Measurements from ENCODE around the gene KRTAP5-7.
"Not testable (repeated sequence)": the region's sequence is repeated elsewhere in the genome, so short reads cannot be mapped to it uniquely, and the experiment has no call there.

KRTAP5-7 gene

GRCh38 chr11:71532036-71532610 is 5.1 kb downstream of the KRTAP5-7 start:
- DNase-seq (ENCODE audit: low spot score) = no peak

GRCh38 chr11:71534711-71535608 is 7.9 kb downstream of the KRTAP5-7 start:
- not testable (repeated sequence) for DNase-seq (ENCODE audit: low spot score)

GRCh38 chr11:71535825-71536224 is 8.8 kb downstream of the KRTAP5-7 start:
- DNase-seq (ENCODE audit: low spot score) = no peak

DNA sequence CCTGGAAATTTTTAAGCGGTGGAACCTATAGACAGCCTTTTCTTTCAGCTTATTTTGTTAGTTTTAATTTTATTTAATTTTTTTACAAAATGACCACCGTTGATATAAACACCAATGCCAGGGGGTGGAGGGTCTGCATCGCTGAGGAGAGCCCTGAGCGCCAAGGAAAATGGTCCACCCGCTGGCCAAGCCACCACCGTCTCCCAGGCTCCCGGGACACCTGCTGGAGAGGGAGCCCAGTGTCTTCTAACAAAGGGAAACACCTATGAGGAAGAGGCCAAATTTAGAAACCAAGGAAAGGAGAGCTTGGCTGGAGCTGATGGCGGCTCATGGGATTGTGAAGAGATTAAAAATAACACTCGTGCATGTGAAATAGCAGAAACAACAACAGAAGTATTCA is 10.5 kb downstream of the KRTAP5-7 start:
- no peak for DNase-seq (ENCODE audit: low spot score)

DNA sequence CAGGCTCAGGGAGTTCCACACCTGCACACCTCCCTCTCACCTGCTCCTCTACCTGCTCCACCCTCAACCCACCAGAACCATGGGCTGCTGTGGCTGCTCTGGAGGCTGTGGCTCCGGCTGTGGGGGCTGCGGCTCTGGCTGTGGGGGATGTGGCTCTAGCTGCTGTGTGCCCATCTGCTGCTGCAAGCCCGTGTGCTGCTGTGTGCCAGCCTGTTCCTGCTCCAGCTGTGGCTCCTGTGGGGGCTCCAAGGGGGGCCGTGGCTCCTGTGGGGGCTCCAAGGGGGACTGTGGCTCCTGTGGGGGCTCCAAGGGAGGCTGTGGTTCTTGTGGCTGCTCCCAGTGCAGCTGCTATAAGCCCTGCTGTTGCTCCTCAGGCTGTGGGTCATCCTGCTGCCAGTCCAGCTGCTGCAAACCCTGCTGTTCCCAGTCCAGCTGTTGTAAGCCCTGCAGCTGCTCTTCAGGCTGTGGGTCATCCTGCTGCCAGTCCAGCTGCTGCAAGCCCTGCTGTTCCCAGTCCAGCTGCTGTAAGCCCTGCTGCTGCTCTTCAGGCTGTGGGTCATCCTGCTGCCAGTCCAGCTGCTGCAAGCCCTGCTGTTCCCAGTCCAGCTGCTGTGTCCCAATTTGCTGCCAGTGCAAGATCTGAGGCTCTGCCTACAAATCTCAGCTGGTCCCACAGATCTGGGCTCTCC is 11.1 kb downstream of the KRTAP5-7 start, which contains the start of gene KRTAP5-8:
Gene KRTAP5-8, plus strand, starts transcription at position 49 of the 689 bp plus-strand sequence. Its CDS starts 31 bp downstream, at position 80.
- DNase-seq (ENCODE audit: low spot score) = not testable (repeated sequence)

DNA sequence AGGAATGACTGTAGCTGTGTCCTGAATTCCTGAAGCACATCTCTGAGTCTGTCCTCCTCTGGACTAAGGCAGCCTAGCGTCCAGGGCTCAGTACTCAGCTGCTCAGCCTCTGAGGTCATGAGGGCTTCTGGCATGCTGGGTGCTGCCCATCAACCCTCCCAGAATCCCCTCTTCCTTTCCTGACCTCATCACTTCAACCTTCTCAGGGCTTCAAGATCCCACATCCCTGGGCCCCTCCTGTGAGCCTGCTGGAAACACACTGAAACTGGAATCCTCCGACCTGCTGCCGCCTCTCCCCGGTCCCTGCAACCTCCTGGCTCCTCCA is 11.6 kb downstream of the KRTAP5-7 start:
- no peak for DNase-seq (ENCODE audit: low spot score)

DNA sequence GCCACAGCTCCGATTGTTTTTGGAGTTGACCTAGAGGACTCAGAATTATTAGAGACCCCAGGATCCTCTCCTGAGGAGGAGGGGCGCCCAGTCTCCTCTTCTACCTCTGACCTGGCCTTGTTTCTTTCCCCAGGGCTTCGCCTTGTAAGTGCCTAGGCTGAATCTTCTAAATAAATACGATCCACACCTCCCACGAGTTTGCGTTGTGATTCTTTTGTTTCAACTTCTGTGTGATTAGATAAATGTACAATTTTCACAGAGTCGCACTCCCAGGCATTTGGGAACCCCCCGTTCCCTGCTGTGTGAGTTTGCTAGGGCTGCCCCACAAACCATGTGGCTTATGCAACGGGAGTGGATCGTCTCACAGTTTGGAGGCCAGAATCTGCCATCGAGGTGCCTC is 11.9 kb downstream of the KRTAP5-7 start:
- no peak for DNase-seq (ENCODE audit: low spot score)

DNA sequence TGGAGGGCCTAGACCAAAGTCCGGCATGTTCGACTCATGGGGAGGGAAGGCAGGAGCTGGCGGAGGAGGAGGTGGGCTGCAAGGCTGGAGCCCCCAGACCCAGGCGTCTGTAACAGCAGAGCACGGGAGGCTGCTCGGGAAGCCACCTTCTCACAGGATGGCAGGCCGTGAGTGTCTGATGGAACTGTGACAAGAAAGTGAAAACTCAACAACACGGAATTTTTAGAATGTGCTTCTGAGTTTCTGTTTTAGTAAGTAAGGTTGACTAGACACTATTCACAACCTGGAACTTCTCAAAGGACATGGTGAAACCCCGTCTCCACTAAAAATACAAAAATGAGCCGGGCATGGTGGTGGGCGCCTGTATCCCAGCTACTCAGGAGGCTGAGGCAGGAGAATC is 12.9 kb downstream of the KRTAP5-7 start:
- not testable (repeated sequence) for DNase-seq (ENCODE audit: low spot score)

DNA sequence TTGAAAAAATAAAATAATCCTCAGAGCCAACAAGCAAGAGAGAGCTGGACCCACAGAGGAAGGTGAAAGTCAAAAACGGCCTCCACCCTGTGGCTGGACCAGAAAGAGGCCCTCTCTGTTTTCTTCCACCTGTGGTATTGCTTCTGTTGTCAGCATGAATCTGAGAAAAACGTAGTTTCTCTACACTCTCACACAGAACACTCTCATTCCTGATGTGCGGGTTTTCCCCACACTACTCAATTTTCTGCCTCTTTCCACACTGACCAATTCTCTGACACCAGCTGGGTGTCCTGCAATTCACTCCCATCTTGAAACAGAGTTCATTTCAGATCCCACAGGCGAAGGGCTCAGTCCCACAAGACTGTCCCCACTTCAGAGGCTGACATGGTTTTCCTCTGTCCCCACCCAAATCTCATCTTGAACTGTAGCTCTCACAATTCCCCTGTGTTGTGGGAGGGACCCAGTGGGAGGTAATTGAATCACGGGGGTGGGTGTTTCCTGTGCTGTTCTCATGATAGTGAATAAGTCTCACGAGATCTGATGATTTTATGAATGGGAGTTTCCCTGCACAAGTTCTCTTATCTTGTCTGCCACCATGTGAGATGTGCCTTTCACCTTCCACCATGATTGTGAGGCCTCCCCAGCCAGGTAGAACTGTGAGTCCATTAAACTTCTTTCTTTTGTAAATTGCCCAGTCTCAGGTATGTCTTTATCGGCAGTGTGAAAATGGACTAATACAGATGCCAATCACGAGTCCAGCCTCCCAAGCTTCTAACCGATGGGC is 13.6 kb downstream of the KRTAP5-7 start:
- DNase-seq (ENCODE audit: low spot score) = not testable (repeated sequence)

DNA sequence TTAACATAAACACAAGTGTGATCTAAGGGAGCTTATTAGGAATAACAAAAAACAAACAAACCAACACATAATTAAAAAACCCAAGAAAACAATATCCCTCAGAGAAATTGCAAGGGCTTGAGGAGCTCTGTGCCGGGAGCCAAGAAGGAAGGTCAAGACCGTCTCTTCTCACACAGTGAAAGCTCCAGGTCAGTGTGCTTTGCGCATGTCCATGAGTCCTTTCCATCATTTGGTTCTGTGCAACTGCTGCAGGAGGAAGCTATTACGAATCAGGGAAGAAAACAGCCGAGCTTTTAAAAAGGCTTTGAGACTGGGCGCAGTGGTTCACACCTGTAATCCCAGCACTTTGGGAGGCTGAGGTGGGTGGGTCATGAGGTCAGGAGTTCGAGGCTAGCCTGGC is 15.3 kb downstream of the KRTAP5-7 start:
- no peak for DNase-seq (ENCODE audit: low spot score)

DNA sequence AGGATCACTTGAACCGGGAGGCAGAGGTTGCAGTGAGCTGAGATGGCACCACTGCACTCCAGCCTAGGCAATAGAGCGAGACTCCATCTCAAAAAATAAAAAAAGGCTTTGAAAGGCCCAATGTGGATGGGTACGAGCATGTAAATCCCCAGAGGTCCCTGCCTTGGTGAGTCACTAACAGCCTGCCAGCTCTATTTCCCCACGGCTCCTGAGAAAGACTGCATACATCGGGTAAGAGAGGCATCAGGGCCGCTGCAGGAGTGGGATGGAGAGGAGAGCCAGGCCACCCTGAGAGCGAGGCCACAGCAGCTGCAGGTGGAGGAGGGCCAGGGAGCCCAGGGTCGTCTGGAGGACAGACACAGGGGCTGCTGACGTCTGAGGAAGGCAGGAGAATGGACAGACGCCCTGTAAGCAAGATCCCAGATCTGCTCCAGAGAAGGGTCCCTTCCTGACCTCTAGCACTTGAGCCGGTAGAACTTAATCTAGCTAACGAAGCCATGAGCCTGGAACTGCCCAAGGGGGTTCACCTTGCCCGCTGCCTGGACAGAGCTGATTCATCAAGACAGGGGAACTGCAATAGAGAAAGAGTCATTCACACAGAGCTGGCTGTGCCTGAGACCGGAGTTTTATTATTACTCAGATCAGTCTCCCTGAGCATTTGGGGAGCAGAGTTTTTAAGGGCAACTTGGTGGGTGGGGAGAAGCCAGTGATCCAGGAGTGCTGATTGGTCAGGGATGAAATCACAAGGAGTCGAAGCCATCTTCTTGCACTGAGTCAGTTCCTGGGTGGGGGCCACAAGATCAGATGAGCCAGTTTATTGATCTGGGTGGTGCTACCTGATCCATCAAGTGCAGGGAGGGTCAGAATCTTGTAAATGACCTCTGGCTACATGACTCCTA is 16.1 kb downstream of the KRTAP5-7 start:
- peak; percentile 32 for DNase-seq (ENCODE audit: low spot score)

DNA sequence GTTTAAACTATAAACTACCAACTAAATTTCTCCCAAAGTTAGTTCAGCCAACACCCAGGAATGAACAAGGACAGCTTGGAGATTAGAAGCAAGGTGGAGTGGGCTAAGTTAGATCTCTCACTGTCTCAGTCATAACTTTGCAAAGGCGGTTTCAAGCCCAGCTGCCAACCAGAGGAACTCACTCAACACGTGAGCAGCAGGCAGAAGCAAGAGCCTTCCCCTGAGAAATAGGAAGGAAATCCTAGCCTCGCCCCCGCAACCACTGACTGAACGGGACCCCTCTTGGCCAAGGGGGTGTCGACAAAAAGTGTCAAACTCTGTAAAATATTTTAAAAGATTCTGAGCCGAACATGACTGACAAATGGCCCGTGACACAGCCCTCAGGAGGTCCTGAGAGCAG is 16.8 kb downstream of the KRTAP5-7 start:
- no peak for DNase-seq (ENCODE audit: low spot score)

- no peak for DNase-seq (ENCODE audit: low spot score)
These were observed 17.6 kb downstream of the KRTAP5-7 start for GRCh38 chr11:71544525-71545214.

- no peak for DNase-seq (ENCODE audit: low spot score)
These were observed 18.4 kb downstream of the KRTAP5-7 start for GRCh38 chr11:71545405-71545966.

GRCh38 chr11:71548120-71548519 is 21.1 kb downstream of the KRTAP5-7 start, which contains the start of gene KRTAP5-9:
Gene KRTAP5-9, plus strand, starts transcription at chr11:71548420. Its CDS starts 238 bp downstream, at chr11:71548658.
- DNase-seq (ENCODE audit: low spot score) = no peak

GRCh38 chr11:71548716-71549151 is 21.7 kb downstream of the KRTAP5-7 start:
- DNase-seq (ENCODE audit: low spot score) = no peak

DNA sequence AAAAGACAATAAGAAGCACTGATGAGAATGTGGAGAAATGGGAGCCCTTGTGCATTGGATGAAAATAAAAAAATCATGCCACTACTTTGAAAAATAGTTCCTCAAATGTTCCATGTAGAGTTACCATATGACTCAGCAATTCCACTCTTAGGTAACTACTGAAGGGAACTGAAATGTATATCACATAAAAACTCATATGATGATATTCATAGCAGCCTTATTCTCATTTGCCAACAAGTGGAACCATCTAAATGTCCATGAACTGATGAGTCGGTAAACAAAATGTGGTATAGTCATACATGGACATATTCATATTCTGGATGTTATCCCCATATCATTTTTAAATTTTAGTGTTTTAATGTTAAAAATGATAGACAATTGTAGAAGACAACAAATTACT is 24.6 kb downstream of the KRTAP5-7 start:
- no peak for DNase-seq (ENCODE audit: low spot score)

GRCh38 chr11:71554996-71555395 is 27.9 kb downstream of the KRTAP5-7 start:
- DNase-seq (ENCODE audit: low spot score) = no peak

GRCh38 chr11:71555508-71555907 is 28.4 kb downstream of the KRTAP5-7 start:
- no peak for DNase-seq (ENCODE audit: low spot score)
